ENCODE results near the gene TTC28. TPM values are rescaled to one million over a fixed set of nuclear protein-coding genes. Genes with fewer than 3 reads are reported as not detected.

Gene TTC28
- total RNA-seq, 2 donors from 2014 or later, result 94.2 to 170 TPM

DNA sequence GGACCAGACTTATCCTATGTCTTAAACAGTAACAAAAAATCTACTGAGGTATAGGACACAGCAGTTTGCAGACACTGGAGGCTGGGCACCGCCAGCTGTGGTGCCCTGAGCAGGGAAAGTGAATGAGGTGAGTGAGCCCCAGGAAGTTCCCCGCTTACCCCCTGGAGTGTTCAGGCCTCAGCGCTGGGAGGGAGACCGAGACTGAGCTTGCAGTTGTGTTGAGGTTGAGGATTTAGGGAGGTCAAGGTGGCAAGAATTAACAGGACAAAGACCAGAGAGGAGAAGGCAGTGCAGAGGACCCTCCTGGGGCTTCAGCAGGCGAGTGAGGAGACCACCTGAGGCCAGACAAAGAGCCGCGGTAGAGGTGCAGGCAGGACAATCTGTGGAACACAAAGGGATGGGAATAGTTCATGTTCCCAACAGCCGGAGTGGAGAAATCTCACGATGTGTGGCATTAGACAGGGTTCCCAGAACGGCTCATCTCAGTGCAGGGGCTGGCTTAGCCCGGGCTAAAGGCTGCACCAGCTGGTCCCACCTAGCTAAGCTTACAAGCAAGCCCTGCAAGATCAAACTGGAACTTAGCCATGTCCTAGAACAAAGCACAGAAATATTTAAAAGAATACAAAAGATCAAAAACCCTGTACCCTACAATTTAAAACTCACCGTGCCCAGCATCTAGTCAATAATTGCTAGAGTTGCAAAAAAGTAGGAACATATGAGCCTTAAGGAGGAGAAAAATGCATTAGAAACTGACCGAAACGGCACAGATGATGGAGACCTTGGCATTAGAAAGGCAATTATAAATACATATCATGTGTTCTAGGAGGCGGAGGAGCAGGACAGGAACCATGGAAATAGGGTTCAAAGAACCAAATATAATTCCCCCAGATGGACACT lies 713.2 kb downstream of the TTC28 start:
- Histone ChIP-seq H3K27ac (no peak overlapping the region), H3K4me1 (ENCODE audit: control insufficient read depth in 1 of 2, low read depth in 2 of 2) (peaks cover 4 to 15% of the 10 kb centered on the region in 2 donors), H3K27me3 (replicated peaks; ENCODE audit: insufficient read depth) (no peaks in the 10 kb centered on the region), H3K36me3 (no peaks in the 10 kb centered on the region), H3K9me3 (peaks cover 7% of the 10 kb centered on the region), H3K4me3 (no peak overlapping the region)
- ATAC-seq (ENCODE audit: insufficient number of reproducible peaks, low FRiP score, low read depth) (no peak), DNase-seq (ENCODE audit: low spot score) (no peak)
- TF ChIP-seq, protein P1, sequence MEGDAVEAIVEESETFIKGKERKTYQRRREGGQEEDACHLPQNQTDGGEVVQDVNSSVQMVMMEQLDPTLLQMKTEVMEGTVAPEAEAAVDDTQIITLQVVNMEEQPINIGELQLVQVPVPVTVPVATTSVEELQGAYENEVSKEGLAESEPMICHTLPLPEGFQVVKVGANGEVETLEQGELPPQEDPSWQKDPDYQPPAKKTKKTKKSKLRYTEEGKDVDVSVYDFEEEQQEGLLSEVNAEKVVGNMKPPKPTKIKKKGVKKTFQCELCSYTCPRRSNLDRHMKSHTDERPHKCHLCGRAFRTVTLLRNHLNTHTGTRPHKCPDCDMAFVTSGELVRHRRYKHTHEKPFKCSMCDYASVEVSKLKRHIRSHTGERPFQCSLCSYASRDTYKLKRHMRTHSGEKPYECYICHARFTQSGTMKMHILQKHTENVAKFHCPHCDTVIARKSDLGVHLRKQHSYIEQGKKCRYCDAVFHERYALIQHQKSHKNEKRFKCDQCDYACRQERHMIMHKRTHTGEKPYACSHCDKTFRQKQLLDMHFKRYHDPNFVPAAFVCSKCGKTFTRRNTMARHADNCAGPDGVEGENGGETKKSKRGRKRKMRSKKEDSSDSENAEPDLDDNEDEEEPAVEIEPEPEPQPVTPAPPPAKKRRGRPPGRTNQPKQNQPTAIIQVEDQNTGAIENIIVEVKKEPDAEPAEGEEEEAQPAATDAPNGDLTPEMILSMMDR (IDR thresholded peaks at IDR 0.05), result no peak

DNA sequence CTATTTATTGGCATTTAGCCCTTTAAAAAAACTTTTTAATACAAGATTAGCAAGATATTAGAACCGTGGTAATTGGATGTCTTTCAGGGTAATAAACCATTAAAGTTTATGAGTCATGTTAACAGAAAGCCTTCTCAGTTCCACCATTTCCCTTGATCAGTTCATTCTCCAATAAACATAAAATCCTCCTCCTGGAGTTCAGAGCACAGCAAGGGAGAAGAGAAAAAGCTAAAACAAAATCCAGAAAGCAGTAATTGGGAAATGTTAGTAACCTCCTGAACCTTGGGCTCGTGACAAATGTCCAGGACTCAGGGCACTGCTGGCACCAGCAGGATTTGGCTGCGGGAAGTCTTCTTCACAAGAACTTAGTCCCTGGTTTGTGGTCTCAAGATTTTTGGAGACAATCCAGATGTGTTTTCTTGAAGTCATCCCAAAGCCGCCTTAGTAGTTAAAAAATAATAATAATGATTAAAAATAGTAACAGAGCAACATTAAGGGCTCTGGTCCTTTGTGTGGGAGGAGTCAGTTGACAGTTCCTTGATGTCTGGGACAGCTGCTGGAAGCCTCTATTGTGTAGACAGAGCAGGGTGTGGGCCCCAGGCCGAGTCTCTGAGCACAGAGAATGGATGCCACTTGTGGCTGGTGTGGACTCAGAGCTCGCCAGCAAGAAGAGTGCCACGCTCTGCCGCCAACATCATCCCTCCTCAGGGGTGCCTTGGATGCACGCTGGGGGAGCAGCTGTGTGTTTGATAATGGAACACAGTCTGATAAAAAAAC lies 717.2 kb downstream of the TTC28 start:
- DNase-seq (ENCODE audit: low spot score) (no peak), ATAC-seq (ENCODE audit: insufficient number of reproducible peaks, low FRiP score, low read depth) (no peak)
- no peaks in the 10 kb centered on the region for H3K9me3 ChIP-seq
- TF ChIP-seq, protein P1 (IDR thresholded peaks at IDR 0.05), result no peak
- H3K27me3 ChIP-seq (replicated peaks; ENCODE audit: insufficient read depth), result no peaks in the 10 kb centered on the region
- no peaks in the 10 kb centered on the region for H3K36me3 ChIP-seq
- H3K4me3 ChIP-seq, result no peak overlapping the region
- H3K27ac ChIP-seq, result no peak overlapping the region
- peaks cover 10 to 31% of the 10 kb centered on the region in 2 donors for H3K4me1 ChIP-seq (ENCODE audit: control insufficient read depth in 1 of 2, low read depth in 2 of 2)

DNA sequence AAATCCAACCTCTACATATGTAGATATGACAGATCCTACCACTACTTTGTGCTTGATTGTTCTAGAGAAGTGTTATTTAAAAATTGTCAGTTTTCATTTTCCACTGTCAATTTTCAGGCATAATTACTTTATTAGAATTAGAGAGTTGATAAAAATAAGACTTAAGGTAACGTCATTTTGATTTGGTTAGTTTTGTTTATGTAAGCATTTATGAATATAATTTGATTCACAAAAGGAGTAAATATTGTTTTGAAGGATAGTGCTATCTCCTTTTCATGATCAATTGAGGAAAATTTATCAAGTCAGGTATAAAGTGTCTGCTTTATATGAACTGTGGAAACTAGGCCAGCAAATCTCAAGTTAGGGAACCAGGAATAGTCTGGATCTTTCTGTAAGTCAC lies 718.0 kb downstream of the TTC28 start:
- ATAC-seq (ENCODE audit: insufficient number of reproducible peaks, low FRiP score, low read depth) (no peak), DNase-seq (ENCODE audit: low spot score) (no peak)

DNA sequence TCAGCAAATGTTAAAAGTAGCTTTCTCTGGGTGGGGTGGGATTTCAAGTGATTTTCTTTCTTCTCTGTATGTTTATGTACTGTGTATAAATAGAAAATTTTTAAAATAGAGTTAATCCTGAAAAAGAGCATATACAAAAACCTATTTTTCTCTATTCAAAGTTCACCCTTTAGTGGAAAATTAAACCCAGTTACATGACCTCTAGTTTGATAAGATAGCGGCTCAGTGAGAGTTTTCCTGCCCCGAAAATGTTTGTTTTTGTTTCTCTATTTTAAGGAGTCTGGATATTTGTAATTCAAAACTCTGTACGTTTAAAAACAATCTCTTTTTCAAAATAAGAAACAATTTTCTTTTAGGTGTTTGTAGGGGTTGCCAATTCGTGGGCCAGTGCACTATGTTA lies 718.5 kb downstream of the TTC28 start:
- DNase-seq (ENCODE audit: low spot score) (no peak), ATAC-seq (ENCODE audit: insufficient number of reproducible peaks, low FRiP score, low read depth) (no peak)
- H3K27me3 ChIP-seq (replicated peaks; ENCODE audit: insufficient read depth), result no peaks in the 10 kb centered on the region
- no peak overlapping the region for H3K4me3 ChIP-seq
- H3K27ac ChIP-seq, result no peak overlapping the region
- TF ChIP-seq, protein P1 (IDR thresholded peaks at IDR 0.05), result no peak
- no peaks in the 10 kb centered on the region for H3K36me3 ChIP-seq
- H3K4me1 ChIP-seq (ENCODE audit: control insufficient read depth in 1 of 2, low read depth in 2 of 2), result peaks cover 10 to 31% of the 10 kb centered on the region in 2 donors
- no peaks in the 10 kb centered on the region for H3K9me3 ChIP-seq

More for the DNA sequence above, 718.0 kb downstream of the TTC28 start:
- Histone ChIP-seq H3K27me3 (replicated peaks; ENCODE audit: insufficient read depth) (no peaks in the 10 kb centered on the region), H3K9me3 (no peaks in the 10 kb centered on the region), H3K4me3 (no peak overlapping the region), H3K27ac (no peak overlapping the region), H3K36me3 (no peaks in the 10 kb centered on the region), H3K4me1 (ENCODE audit: control insufficient read depth in 1 of 2, low read depth in 2 of 2) (peaks cover 10 to 31% of the 10 kb centered on the region in 2 donors)
- TF ChIP-seq, protein P1 (IDR thresholded peaks at IDR 0.05), result no peak

All from thoracic aorta (tissue), 2 donors.